CD4-positive, CD25-positive, alpha-beta regulatory T cell (primary cell): ENCODE results near the gene R3HDM2. TPM values are rescaled to one million over a fixed set of nuclear protein-coding genes. Genes with fewer than 3 reads are reported as not detected.

Experiments used
- ATAC-seq, 2 donors: fragments of 150-1000 bp; cut with Tn5 transposase; one replicate each; pipeline ENCODE4 v1.10.0; 2021; ENCODE audit warnings: low read depth in 2 of 2, moderate number of reproducible peaks in 2 of 2, moderate library complexity in 1 of 2
- DNase-seq, 3 donors: peaks; one replicate each; pipeline versions ENCODE4 v3.0.0 to v3.0.0-alpha.2; 2012 to 2022; ENCODE audit warnings: mixed read lengths in 1 of 3
- H3K27ac ChIP-seq: one replicate; pipeline ENCODE4 v1.7.0; 2013; ENCODE audit warnings: mild to moderate bottlenecking, low read length; ENCODE audit not compliant: insufficient read depth, poor library complexity, severe bottlenecking
- H3K27me3 ChIP-seq: one replicate; pipeline ENCODE4 v1.7.0; 2013; ENCODE audit warnings: low read length; ENCODE audit not compliant: control insufficient read depth, insufficient read depth
- H3K36me3 ChIP-seq: one replicate; pipeline ENCODE4 v1.7.0; 2013; ENCODE audit warnings: mild to moderate bottlenecking, low read length, moderate library complexity; ENCODE audit not compliant: control insufficient read depth, insufficient read depth
- H3K4me1 ChIP-seq: 2 replicates; pipeline ENCODE4 v1.7.0; 2013; ENCODE audit warnings: mild to moderate bottlenecking, low read length; ENCODE audit not compliant: insufficient read depth, control insufficient read depth, poor library complexity, severe bottlenecking
- H3K4me3 ChIP-seq: one replicate; pipeline ENCODE4 v1.7.0; 2013; ENCODE audit warnings: low read depth, mild to moderate bottlenecking, low read length, moderate library complexity
- H3K9me3 ChIP-seq, 2 experiments: 1 replicate in 1 of 2; 2 replicates in 1 of 2; pipeline ENCODE4 v1.7.0; 2013; ENCODE audit warnings: low read length in 2 of 2, mild to moderate bottlenecking in 1 of 2, moderate library complexity in 1 of 2; ENCODE audit not compliant: control insufficient read depth in 2 of 2
- H3K27ac Mint-ChIP-seq, 3 donors: one replicate each; pipeline ENCODE4 v1.8.0; 2020 to 2022; ENCODE audit warnings: mild to moderate bottlenecking in 3 of 3, mixed read lengths in 3 of 3, moderate library complexity in 2 of 3
- H3K27me3 Mint-ChIP-seq: one replicate; pipeline ENCODE4 v1.8.0; 2022; ENCODE audit warnings: mild to moderate bottlenecking, mixed read lengths
- H3K36me3 Mint-ChIP-seq: one replicate; pipeline ENCODE4 v1.8.0; 2020; ENCODE audit warnings: mixed read lengths
- H3K4me1 Mint-ChIP-seq, 4 donors: one replicate each; pipeline ENCODE4 v1.8.0; 2020 to 2022; ENCODE audit warnings: mixed read lengths in 4 of 4, mild to moderate bottlenecking in 1 of 4
- H3K4me3 Mint-ChIP-seq, 4 donors: one replicate each; pipeline ENCODE4 v1.8.0; 2020 to 2022; ENCODE audit warnings: mild to moderate bottlenecking in 4 of 4, mixed read lengths in 4 of 4, moderate library complexity in 3 of 4
- H3K9me3 Mint-ChIP-seq, 7 donors: one replicate each; pipeline ENCODE4 v1.8.0; 2020 to 2022; ENCODE audit warnings: mixed read lengths in 7 of 7, mild to moderate bottlenecking in 3 of 7, moderate library complexity in 2 of 7
- polyA plus RNA-seq, 4 donors: library from polyadenylated mRNA; unstranded; fragments of 300-500 nt; fragmentation: Illumina TruSeq; gene quantifications; one replicate each; pipeline ENCODE4 v1.2.3, GENCODE V29; 2021
- total RNA-seq: library from RNA; stranded (reverse); gene quantifications from one replicate; pipeline ENCODE4 v1.2.3, GENCODE V29; 2022

Gene R3HDM2
- total and polyA plus RNA-seq, 5 donors from 2014 or later = 6.0 to 115 (median 8.1) TPM

- Mint-ChIP-seq H3K36me3 (no peaks in the 10 kb centered on the region), H3K4me1 (peaks cover 5 to 56% (median 34%) of the 10 kb centered on the region in 4 donors), H3K9me3 (no peaks in the 10 kb centered on the region), H3K27ac (peak overlapping the region; percentile 58 to 97 (median 59)), H3K27me3 (peaks cover 49% of the 10 kb centered on the region), H3K4me3 (peak overlapping the region; percentile 86 to 97 (median 92))
- peak in 1 of 3 donors; percentile 38 for DNase-seq
- Histone ChIP-seq H3K27me3 (no peaks in the 10 kb centered on the region), H3K4me3 (peak overlapping the region; percentile 51), H3K36me3 (no peaks in the 10 kb centered on the region), H3K9me3 (no peaks in the 10 kb centered on the region), H3K4me1 (peaks cover 40% of the 10 kb centered on the region), H3K27ac (no peak overlapping the region)
- ATAC-seq = no peak
Observed at GRCh38 chr12:57460468-57460784, 29.6 kb upstream of the R3HDM2 start.

GRCh38 chr12:57459750-57460467, 29.1 kb upstream of the R3HDM2 start, which contains the start of gene GLI1:
GLI1 (plus strand) TSS chr12:57459785; CDS start chr12:57463692, 3,907 bp downstream.
- Histone ChIP-seq H3K4me1 (peaks cover 40% of the 10 kb centered on the region), H3K4me3 (peak within 1 kb of the TSS; percentile 87), H3K27me3 (no peaks in the 10 kb centered on the region), H3K36me3 (no peaks in the 10 kb centered on the region), H3K27ac (peak within 1 kb of the TSS; percentile 83), H3K9me3 (no peaks in the 10 kb centered on the region)
- no peak for ATAC-seq
- Mint-ChIP-seq H3K4me3 (peak within 1 kb of the TSS; percentile 96 to 100 (median 96)), H3K4me1 (peaks cover 5 to 54% (median 33%) of the 10 kb centered on the region in 4 donors), H3K36me3 (no peaks in the 10 kb centered on the region), H3K27me3 (peaks cover 46% of the 10 kb centered on the region), H3K9me3 (no peaks in the 10 kb centered on the region), H3K27ac (peak within 1 kb of the TSS; percentile 90 to 98 (median 97))
- DNase-seq = no peak

- peak overlapping the region; percentile 83 for H3K27ac ChIP-seq
- H3K36me3 ChIP-seq = no peaks in the 10 kb centered on the region
- Mint-ChIP-seq H3K4me1 (peaks cover 5 to 49% (median 31%) of the 10 kb centered on the region in 4 donors), H3K36me3 (no peaks in the 10 kb centered on the region), H3K27me3 (peaks cover 40% of the 10 kb centered on the region), H3K27ac (peak overlapping the region; percentile 90 to 98 (median 97)), H3K4me3 (peak overlapping the region; percentile 96 to 100 (median 96)), H3K9me3 (no peaks in the 10 kb centered on the region)
- DNase-seq = peak; percentile 89 to 97 (median 93)
- peak overlapping the region; percentile 87 for H3K4me3 ChIP-seq
- H3K4me1 ChIP-seq = peaks cover 40% of the 10 kb centered on the region
- no peaks in the 10 kb centered on the region for H3K27me3 ChIP-seq
- ATAC-seq = peak; percentile 74 to 75
- no peaks in the 10 kb centered on the region for H3K9me3 ChIP-seq
Observed at GRCh38 chr12:57459055-57459749, 28.4 kb upstream of the R3HDM2 start.

GRCh38 chr12:57458665-57459054, 27.8 kb upstream of the R3HDM2 start:
- Mint-ChIP-seq H3K36me3 (no peaks in the 10 kb centered on the region), H3K27ac (peak overlapping the region; percentile 90 to 98 (median 97)), H3K4me1 (peaks cover 5 to 49% (median 31%) of the 10 kb centered on the region in 4 donors), H3K27me3 (peaks cover 40% of the 10 kb centered on the region), H3K9me3 (no peaks in the 10 kb centered on the region), H3K4me3 (peak overlapping the region; percentile 96 to 100 (median 96))
- peak overlapping the region; percentile 87 for H3K4me3 ChIP-seq
- H3K27ac ChIP-seq = peak overlapping the region; percentile 83
- no peaks in the 10 kb centered on the region for H3K9me3 ChIP-seq
- DNase-seq (no peak), ATAC-seq (no peak)
- H3K27me3 ChIP-seq = no peaks in the 10 kb centered on the region
- no peaks in the 10 kb centered on the region for H3K36me3 ChIP-seq
- peaks cover 40% of the 10 kb centered on the region for H3K4me1 ChIP-seq

GRCh38 chr12:57456737-57457490, 26.1 kb upstream of the R3HDM2 start:
- Mint-ChIP-seq H3K36me3 (no peaks in the 10 kb centered on the region), H3K4me1 (peaks cover 5 to 37% (median 24%) of the 10 kb centered on the region in 4 donors), H3K27ac (peak overlapping the region in 1 of 3 donors; percentile 97), H3K9me3 (no peaks in the 10 kb centered on the region), H3K27me3 (peaks cover 29% of the 10 kb centered on the region), H3K4me3 (peak overlapping the region in 1 of 4 donors; percentile 51)
- Histone ChIP-seq H3K36me3 (no peaks in the 10 kb centered on the region), H3K9me3 (no peaks in the 10 kb centered on the region), H3K27me3 (no peaks in the 10 kb centered on the region), H3K4me1 (peaks cover 29% of the 10 kb centered on the region), H3K27ac (no peak overlapping the region), H3K4me3 (no peak overlapping the region)
- ATAC-seq (no peak), DNase-seq (no peak)

- H3K4me3 Mint-ChIP-seq = peak overlapping the region in 3 of 4 donors; percentile 51 to 71 (median 66)
Observed at GRCh38 chr12:57456145-57456700, 25.4 kb upstream of the R3HDM2 start.

More at GRCh38 chr12:57456145-57456700, 25.4 kb upstream of the R3HDM2 start:
- DNase-seq = peak in 1 of 3 donors; percentile 70
- Histone ChIP-seq H3K9me3 (no peaks in the 10 kb centered on the region), H3K36me3 (no peaks in the 10 kb centered on the region), H3K4me3 (no peak overlapping the region), H3K27ac (no peak overlapping the region), H3K27me3 (no peaks in the 10 kb centered on the region), H3K4me1 (peaks cover 22% of the 10 kb centered on the region)
- Mint-ChIP-seq H3K27ac (peak overlapping the region in 1 of 3 donors; percentile 71), H3K9me3 (no peaks in the 10 kb centered on the region), H3K36me3 (no peaks in the 10 kb centered on the region), H3K27me3 (peaks cover 25% of the 10 kb centered on the region), H3K4me1 (peaks cover 5 to 36% (median 21%) of the 10 kb centered on the region in 4 donors)
- peak in 1 of 2 donors; percentile 21 for ATAC-seq
